Stimulated activated naive CD8-positive, alpha-beta T cell treated with anti-CD3 and anti-CD28 coated beads, Interleukin-15, amount 100 ng/mL, for 72 hours (primary cell): ENCODE measurements around the gene IRS2.
A peak's percentile ranks its signal among the peaks of the same experiment; 100 is the strongest.

ENCODE experiments used
- ATAC-seq: fragments of 150-1000 bp; cut with Tn5 transposase; 2 replicates; pipeline ENCODE4 v1.10.0; 2021; ENCODE audit warnings: mild to moderate bottlenecking, moderate library complexity
- DNase-seq, 2 donors: peaks; one replicate each; pipeline ENCODE4 v3.0.0; 2021 to 2022
- H3K27ac Mint-ChIP-seq, 2 donors: one replicate each; pipeline ENCODE4 v1.8.0; 2022; ENCODE audit warnings: mild to moderate bottlenecking in 2 of 2, mixed read lengths in 2 of 2, moderate library complexity in 2 of 2
- H3K27me3 Mint-ChIP-seq: one replicate; pipeline ENCODE4 v1.8.0; 2022; ENCODE audit warnings: mixed read lengths
- H3K4me1 Mint-ChIP-seq: one replicate; pipeline ENCODE4 v1.8.0; 2022; ENCODE audit warnings: mild to moderate bottlenecking, mixed read lengths
- H3K4me3 Mint-ChIP-seq, 2 donors: one replicate each; pipeline ENCODE4 v1.8.0; 2022; ENCODE audit warnings: mild to moderate bottlenecking in 2 of 2, mixed read lengths in 2 of 2, moderate library complexity in 1 of 2
- H3K9me3 Mint-ChIP-seq, 2 donors: one replicate each; pipeline ENCODE4 v1.8.0; 2022; ENCODE audit warnings: mixed read lengths in 2 of 2

The IRS2 gene

DNA sequence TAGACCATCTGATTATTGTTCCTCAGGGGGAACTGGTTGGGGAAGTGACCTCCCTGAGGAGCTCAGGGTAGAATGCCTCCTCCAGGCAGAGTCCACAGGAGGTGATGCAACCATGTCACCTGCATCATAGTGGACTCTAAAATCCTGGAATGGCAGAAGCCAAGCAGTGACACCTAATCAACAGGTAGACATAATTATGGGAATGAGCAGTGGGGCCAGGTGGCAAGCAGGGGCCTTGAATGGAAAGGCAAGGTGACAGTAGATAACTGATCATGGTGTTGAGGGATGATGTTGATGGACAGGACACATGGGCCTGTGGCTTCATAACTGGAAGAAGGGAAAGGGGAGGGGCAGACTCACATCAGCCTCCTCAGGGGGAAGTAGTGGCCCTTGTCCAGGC, 27.3 kb upstream of the IRS2 start:
- no peak for DNase-seq
- Mint-ChIP-seq H3K4me1 (no peaks in the 10 kb centered on the region), H3K4me3 (no peak overlapping the region), H3K27me3 (peaks cover 46% of the 10 kb centered on the region), H3K9me3 (no peaks in the 10 kb centered on the region), H3K27ac (no peak overlapping the region)
- ATAC-seq = no peak

DNA sequence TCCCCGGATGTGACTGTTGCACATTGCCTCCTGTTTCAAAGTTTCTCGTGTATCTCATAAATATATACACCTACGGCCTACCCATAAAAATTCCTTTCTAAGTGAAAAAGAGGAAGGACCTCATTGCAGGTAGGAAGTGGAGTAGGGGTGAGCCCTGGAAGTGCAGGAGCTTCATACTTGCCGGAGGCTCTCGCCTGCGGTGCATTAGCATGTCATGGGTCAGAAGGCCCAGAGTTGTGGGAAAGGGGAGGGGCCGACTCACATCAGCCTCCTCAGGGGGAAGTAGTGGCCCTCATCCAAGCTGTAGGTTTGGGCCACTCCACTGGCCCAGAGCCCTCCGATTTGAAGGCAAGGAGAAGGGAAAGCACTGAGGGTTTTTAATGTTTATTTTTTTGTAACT, 26.0 kb upstream of the IRS2 start:
- H3K4me3 Mint-ChIP-seq = no peak overlapping the region
- H3K27me3 Mint-ChIP-seq = peaks cover 45% of the 10 kb centered on the region
- ATAC-seq (no peak), DNase-seq (no peak)
- H3K27ac Mint-ChIP-seq = no peak overlapping the region
- no peaks in the 10 kb centered on the region for H3K9me3 Mint-ChIP-seq
- no peaks in the 10 kb centered on the region for H3K4me1 Mint-ChIP-seq

DNA sequence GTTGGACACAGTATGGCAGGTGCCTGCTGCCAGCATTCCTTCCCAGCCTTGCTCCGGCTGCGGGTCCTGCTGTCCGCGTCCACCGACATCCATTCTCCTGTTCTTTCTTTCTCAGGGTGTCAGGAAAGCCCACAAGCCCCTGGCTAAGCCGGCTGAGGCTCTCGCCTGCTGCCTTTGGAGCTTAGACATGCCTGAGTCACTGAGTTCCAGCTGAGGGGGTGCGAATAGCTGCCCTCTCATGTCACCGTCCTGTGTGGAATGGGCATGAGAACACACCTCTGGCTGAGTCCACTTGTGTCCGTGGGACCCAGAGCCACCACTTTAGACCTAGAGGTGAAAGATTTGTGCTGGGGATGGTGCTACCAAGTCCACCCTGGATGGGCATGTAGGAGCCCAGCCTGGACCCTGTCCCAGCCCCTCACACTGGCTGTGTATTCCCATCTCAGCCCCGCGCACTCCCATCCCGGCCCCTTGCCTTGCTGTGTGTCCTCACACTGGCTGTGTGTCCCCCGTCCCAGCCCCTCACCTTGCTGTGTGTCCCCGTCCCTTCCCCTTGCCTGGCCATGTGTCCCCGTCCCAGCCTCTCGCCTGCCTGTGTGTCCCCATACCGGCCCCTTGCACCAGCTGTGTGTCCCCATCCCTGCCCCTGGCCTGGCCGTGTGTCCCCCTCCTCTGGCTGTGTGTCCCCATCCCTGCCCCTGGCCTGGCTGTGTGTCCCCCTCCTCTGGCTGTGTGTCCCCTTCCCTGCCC, 24.6 kb upstream of the IRS2 start:
- H3K9me3 Mint-ChIP-seq = no peaks in the 10 kb centered on the region
- H3K27ac Mint-ChIP-seq = no peak overlapping the region
- H3K27me3 Mint-ChIP-seq = peaks cover 30% of the 10 kb centered on the region
- no peak for DNase-seq
- peak; percentile 48 for ATAC-seq
- H3K4me3 Mint-ChIP-seq = no peak overlapping the region
- no peaks in the 10 kb centered on the region for H3K4me1 Mint-ChIP-seq

DNA sequence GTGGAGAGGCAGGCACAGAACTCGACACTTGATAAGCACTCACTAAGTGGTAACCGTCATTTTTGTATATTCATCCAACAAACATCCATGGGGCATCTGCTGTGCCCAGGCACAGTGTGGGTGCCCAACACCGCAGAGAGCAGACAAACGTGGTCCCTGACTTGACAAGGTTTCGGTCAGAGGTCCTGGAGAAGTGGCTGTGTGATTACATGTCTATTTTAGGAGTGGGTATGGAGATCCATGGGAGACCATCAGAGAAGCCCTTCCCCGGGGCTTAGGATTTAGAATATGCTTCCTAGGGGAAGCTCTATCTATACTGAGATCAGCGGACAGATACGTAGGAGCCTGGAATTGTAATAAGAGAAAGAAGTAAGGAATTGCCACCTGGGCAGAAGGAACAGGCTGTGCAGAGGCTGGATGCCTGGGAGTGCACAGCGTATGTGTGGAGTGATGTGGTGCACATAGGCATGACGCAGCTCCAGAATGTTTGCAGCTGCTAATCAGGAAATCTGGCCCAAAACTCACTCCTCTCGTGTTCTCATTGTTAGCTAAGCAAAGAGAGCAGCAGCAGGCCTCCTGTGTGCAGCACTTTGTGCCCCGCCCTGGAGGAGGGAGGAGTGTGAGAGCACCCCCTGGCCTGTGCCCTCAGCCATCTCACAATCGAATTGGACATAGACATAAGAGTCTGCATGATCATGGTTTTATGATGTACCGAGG, 23.0 kb upstream of the IRS2 start:
- peaks cover 37% of the 10 kb centered on the region for H3K27me3 Mint-ChIP-seq
- DNase-seq = no peak
- H3K4me1 Mint-ChIP-seq = no peaks in the 10 kb centered on the region
- ATAC-seq = no peak
- no peak overlapping the region for H3K27ac Mint-ChIP-seq
- no peaks in the 10 kb centered on the region for H3K9me3 Mint-ChIP-seq
- no peak overlapping the region for H3K4me3 Mint-ChIP-seq

DNA sequence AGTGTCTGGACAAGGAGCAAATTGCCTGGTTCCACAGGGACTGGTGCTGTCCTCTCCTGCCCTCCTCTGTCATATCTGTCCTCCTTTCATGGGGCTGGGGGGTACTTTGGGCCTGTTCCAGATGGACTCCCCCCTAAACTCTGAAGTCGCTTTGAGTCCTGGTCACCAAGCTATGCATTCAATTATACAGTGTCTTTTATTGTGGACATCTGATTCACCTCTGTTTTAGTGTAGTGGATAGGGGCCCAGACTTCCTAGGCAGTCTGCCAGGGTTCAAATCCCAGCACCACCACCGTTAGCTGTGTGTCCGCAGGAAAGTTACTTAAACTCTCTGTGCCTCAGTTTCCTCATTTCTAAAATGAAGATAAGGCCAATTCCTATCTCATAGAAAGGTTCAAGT, 21.0 kb upstream of the IRS2 start:
- ATAC-seq (no peak), DNase-seq (no peak)
- Mint-ChIP-seq H3K27ac (no peak overlapping the region), H3K4me1 (no peaks in the 10 kb centered on the region), H3K4me3 (no peak overlapping the region), H3K9me3 (no peaks in the 10 kb centered on the region), H3K27me3 (peaks cover 33% of the 10 kb centered on the region)

DNA sequence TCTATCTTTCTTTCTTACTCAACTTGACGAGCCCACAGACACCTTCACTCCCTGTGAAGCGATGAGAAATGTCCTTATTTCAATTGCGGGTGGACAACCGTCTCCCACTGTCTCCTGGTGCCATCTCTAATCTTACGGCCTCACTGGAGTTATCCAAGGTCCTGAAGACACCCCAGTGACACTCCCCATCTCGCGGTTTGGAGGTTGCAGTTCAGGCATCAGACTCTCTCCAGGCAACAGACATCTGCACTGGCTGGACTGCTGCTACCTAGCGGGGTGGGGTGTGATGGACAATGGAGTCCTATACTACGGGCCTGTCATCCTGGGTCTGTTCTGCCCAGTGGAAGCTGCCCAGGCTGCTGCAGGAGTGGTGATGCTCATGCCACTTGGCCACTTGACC, 18.3 kb upstream of the IRS2 start:
- H3K9me3 Mint-ChIP-seq = no peaks in the 10 kb centered on the region
- H3K4me3 Mint-ChIP-seq = no peak overlapping the region
- ATAC-seq (no peak), DNase-seq (no peak)
- peaks cover 26% of the 10 kb centered on the region for H3K27me3 Mint-ChIP-seq
- H3K4me1 Mint-ChIP-seq = no peaks in the 10 kb centered on the region
- H3K27ac Mint-ChIP-seq = no peak overlapping the region

DNA sequence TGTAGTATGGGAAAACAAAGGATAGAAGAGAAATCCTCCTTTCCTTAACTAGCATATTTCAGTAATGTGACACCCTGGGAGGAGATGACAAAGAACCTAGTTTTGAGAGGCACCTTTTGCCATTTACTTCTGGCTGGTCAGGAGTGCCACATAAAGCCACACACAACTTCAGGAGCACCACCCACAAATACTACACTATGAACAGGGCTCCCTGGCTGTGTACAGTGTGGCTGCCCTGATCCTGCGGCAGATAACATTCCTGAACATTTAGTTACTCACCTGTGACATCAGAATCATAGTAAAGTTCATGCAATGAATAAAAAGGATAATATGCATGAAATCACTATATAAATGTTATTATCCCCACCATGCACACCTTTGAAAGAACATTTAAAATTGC, 17.4 kb upstream of the IRS2 start:
- peaks cover 21% of the 10 kb centered on the region for H3K27me3 Mint-ChIP-seq
- H3K27ac Mint-ChIP-seq = no peak overlapping the region
- ATAC-seq (no peak), DNase-seq (no peak)
- H3K4me3 Mint-ChIP-seq = no peak overlapping the region
- no peaks in the 10 kb centered on the region for H3K9me3 Mint-ChIP-seq
- no peaks in the 10 kb centered on the region for H3K4me1 Mint-ChIP-seq

DNA sequence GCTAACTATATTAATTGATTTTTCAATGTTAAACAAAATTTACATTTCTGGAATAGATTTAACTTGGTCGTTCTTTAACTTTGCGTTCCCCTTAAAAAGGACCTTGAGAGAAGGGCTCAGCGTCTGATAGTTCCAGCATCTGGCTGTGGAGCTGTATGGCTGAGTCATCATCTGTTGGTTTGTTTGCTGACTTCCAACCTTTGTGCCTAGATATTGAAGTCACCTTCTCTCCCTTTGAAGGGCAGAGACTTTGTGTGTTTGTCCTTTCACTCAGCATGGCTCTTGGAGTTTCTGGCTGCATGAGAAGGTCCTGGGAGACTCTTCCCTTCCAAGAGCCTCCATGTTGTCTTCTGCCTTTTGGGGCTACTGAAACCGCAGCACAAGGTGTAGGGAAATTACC, 16.6 kb upstream of the IRS2 start:
- DNase-seq (no peak), ATAC-seq (no peak)
- H3K9me3 Mint-ChIP-seq = no peaks in the 10 kb centered on the region
- no peak overlapping the region for H3K4me3 Mint-ChIP-seq
- peaks cover 20% of the 10 kb centered on the region for H3K27me3 Mint-ChIP-seq
- no peaks in the 10 kb centered on the region for H3K4me1 Mint-ChIP-seq
- no peak overlapping the region for H3K27ac Mint-ChIP-seq

DNA sequence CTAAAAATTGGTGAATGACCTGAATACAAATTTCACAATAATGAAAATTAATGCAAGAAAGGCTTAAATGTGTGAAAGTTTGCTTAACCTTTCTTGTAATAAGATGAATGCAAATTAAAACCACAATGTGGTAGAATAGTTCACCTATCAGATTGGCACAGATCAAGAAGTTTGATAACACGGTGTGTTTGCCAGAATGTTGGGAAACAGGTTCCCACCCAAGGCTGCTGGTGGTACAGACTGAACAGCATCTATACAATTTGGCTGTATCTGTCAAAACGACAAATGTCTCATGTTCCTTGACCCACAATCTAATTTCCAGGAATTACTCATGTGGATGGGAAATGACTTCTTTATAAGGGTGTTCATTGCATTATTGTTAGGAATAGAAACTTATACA, 8.6 kb upstream of the IRS2 start:
- ATAC-seq (no peak), DNase-seq (no peak)
- Mint-ChIP-seq H3K4me1 (no peaks in the 10 kb centered on the region), H3K4me3 (no peak overlapping the region), H3K27ac (no peak overlapping the region), H3K9me3 (no peaks in the 10 kb centered on the region), H3K27me3 (peaks cover 42% of the 10 kb centered on the region)

DNA sequence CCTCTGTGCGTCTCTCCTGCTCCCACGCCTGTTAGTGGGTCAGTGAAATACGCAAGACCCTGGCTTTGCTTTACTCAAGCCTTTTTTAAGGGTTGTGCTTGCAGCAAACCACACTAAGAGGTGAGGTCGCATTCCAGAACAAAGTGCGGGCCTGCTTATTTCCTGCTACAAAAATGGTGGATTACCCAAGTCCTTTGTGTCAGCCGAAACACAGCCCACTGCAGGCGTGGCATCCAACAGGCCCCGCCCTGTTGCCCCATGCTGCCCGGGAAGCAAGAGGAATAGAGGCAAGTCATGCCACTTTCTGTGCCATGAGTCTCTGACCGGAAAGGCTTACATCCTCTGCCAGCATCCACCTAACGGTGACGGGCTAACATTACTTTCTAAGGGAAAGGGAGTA, 7.7 kb upstream of the IRS2 start:
- no peak overlapping the region for H3K27ac Mint-ChIP-seq
- no peaks in the 10 kb centered on the region for H3K9me3 Mint-ChIP-seq
- peaks cover 2% of the 10 kb centered on the region for H3K4me1 Mint-ChIP-seq
- no peak overlapping the region for H3K4me3 Mint-ChIP-seq
- no peak for ATAC-seq
- DNase-seq = no peak
- H3K27me3 Mint-ChIP-seq = peaks cover 48% of the 10 kb centered on the region

DNA sequence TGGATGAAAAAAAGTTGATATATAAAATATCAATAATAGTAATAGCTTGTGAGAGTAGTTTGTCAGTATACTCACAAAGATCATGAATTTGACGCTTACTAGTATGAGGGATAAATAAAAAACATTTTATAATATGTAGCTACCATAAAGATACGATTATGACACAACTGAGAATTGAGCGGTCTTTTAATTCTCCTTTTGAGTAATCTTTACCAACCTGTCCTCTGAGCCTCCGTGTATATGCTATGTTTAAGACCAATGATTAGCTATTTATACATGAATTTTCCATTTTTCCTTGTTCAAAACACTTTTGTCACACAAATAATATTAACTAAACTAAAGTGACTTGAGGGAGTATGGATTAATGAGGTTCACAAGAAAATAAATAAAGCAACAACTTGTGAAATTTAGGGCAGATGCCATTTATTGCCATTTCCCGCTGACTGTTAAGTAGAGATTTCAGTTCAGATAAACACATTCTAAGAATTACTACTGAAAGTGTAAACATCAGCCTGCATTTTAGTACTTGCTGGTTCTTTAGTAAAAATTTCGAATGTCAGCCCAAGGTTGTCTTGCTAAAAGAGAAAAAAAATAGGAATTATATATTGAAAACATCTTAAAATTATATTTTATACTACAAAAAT, 6.2 kb upstream of the IRS2 start:
- ATAC-seq (no peak), DNase-seq (no peak)
- H3K4me3 Mint-ChIP-seq = no peak overlapping the region
- H3K9me3 Mint-ChIP-seq = no peaks in the 10 kb centered on the region
- H3K4me1 Mint-ChIP-seq = peaks cover 12% of the 10 kb centered on the region
- no peak overlapping the region for H3K27ac Mint-ChIP-seq
- H3K27me3 Mint-ChIP-seq = peaks cover 49% of the 10 kb centered on the region

DNA sequence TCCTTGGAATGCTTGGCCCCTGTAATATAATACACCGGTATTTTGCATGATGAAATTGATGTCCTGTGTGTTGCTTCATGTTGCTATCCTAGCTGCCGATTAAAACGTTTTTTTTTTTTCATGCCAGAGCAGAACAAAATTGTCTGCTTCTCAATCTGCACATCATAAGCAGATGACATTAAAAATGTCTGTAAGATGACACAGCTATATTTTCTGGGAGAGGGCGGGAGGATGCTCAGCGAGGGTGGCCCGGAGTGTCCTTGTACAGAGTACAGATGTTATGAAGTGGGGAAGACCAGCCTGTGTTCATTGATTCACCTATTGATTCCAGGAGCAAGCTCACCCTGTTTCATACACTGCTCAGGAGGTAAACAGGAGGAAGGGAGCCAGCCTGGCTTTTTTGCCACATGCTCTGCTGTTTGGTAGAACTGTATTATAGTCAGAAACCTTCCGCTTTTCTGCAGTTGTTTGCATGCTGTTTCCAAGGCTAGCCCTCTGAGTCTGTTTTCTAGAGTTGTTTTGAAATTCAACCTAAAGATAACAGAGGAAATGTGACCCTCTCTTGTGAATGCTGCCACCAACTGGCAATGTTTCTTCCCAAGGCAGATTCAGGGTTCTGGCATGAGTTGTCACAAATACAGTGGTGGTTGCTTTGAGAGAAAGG, 4.7 kb upstream of the IRS2 start:
- Mint-ChIP-seq H3K9me3 (no peaks in the 10 kb centered on the region), H3K27me3 (peaks cover 35% of the 10 kb centered on the region), H3K4me3 (no peak overlapping the region), H3K4me1 (peaks cover 12% of the 10 kb centered on the region), H3K27ac (no peak overlapping the region)
- no peak for DNase-seq
- no peak for ATAC-seq

DNA sequence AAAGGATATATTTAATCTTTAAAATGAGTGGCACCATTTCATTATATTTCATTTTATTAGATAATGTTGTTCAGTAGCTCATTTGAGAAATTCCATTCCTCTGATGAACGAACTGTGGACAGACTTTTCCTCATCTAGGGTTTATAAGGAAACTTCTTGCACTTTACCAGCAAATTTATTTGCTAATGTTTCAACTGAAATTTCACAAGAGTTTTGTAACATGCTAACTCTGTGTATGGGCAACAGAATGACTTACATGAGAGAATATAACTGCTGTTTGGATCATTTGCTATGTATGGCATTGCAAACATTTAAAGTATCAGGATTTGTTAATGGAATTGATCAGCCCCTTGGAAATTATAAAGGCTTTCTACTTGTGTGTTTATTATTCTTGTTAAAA, 3.7 kb upstream of the IRS2 start:
- H3K27me3 Mint-ChIP-seq = peaks cover 27% of the 10 kb centered on the region
- ATAC-seq = no peak
- H3K4me3 Mint-ChIP-seq = no peak overlapping the region
- DNase-seq = no peak
- H3K9me3 Mint-ChIP-seq = no peaks in the 10 kb centered on the region
- no peak overlapping the region for H3K27ac Mint-ChIP-seq
- H3K4me1 Mint-ChIP-seq = peaks cover 12% of the 10 kb centered on the region

DNA sequence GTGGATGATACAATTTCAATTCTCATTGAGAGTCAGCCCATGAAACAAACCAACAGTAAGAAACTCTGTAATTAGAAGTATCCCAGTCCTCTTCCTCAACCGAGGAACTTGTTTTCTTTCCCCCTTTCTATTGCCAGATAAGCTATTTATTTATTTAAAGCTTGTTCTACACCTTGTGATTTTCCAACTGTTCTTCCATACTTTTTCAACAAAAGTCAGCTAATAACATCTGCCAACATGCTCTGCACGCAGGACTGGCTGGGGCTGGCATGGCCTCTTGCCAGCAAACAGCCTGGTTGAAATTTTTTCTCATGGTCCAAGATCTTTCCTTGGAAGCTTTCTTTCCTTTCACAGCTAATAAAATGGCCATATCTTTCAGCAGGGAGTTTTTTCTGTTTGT, 2.9 kb upstream of the IRS2 start:
- ATAC-seq = no peak
- Mint-ChIP-seq H3K9me3 (no peaks in the 10 kb centered on the region), H3K27me3 (peaks cover 27% of the 10 kb centered on the region), H3K27ac (no peak overlapping the region), H3K4me3 (no peak overlapping the region), H3K4me1 (peaks cover 12% of the 10 kb centered on the region)
- DNase-seq = no peak

DNA sequence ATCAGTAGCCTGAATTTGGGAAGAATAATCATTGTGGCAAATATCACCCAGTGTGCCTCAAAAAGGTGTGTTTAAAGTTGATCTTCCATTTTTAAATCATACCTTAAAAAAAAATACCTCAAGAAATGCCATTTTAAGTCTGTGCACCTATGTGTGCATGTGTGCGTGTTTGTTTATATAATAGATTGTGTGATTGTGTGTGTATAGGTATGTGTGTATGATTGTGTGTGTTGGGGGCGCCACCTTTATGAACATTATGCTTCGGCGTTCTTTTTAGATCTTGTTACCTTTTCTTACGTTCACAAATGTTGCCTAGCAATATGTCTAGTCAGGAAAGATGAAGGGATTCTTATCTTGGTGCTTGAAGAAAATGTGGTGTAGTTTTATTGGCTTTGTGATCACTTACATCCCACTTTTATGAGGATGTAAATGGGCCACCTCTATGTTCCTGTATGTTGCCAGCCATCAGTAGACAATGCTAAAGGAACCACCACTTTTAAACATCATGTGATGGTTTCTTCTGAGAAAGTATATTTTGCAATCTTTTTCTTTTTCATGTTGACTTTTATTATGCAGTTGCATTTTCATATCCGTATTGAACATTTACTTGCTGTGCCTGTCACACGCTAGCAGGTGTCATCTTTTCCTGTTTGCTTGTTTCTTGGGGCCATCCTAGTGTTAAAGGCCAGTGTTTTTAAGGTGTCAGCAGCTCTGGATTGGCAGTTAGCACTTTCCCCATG, 2.2 kb upstream of the IRS2 start:
- Mint-ChIP-seq H3K9me3 (no peaks in the 10 kb centered on the region), H3K27me3 (peaks cover 27% of the 10 kb centered on the region), H3K27ac (peak overlapping the region in 1 of 2 donors; percentile 19), H3K4me3 (peak overlapping the region; percentile 24 to 38), H3K4me1 (peaks cover 12% of the 10 kb centered on the region)
- ATAC-seq (no peak), DNase-seq (no peak)
